DND-41 (cell line): ENCODE results near the gene C1orf167.

ENCODE experiments used
- ATAC-seq: fragments of 200-7000 bp; cut with Tn5 transposase; 3 replicates; pipeline ENCODE4 v1.9.1; 2021; ENCODE audit warnings: low read depth; ENCODE audit not compliant: insufficient read depth
- DNase-seq: peaks from one replicate; pipeline ENCODE4 v3.0.0-alpha.2; 2020
- H2AFZ ChIP-seq: 2 replicates; pipeline ENCODE4 v1.6.0; 2012; ENCODE audit warnings: low read depth, low read length
- H3K27ac ChIP-seq: 2 replicates; pipeline ENCODE4 v1.5.1; 2012; ENCODE audit warnings: low read length, inconsistent platforms
- H3K27me3 ChIP-seq: fragments of 200-600 bp; sonication (generic); 2 replicates; pipeline ENCODE4 v1.6.0; 2012; ENCODE audit warnings: low read length, mild to moderate bottlenecking, inconsistent platforms; ENCODE audit not compliant: insufficient read depth, poor library complexity
- H3K36me3 ChIP-seq: 2 replicates; pipeline ENCODE4 v1.5.1; 2012; ENCODE audit warnings: low read length, inconsistent platforms; ENCODE audit not compliant: insufficient read depth
- H3K4me1 ChIP-seq: 2 replicates; pipeline ENCODE4 v1.5.1; 2012; ENCODE audit warnings: mild to moderate bottlenecking, low read length; ENCODE audit not compliant: insufficient read depth
- H3K4me2 ChIP-seq: 2 replicates; pipeline ENCODE4 v1.6.0; 2012; ENCODE audit warnings: mild to moderate bottlenecking, moderate library complexity, low read length, inconsistent platforms; ENCODE audit not compliant: insufficient read depth
- H3K4me3 ChIP-seq, 2 experiments: fragments of 200-600 bp in 1 of 2; shearing (Covaris generic) in 1 of 2; 2 replicates each; pipeline ENCODE4 v1.5.1; 2012 to 2016; ENCODE audit warnings: inconsistent platforms in 2 of 2, low read length in 2 of 2, mild to moderate bottlenecking in 2 of 2, low read depth in 1 of 2, moderate library complexity in 1 of 2
- H3K79me2 ChIP-seq: 2 replicates; pipeline ENCODE4 v1.6.0; 2012; ENCODE audit warnings: low read length, inconsistent platforms; ENCODE audit not compliant: insufficient read depth
- H3K9ac ChIP-seq: 2 replicates; pipeline ENCODE4 v1.6.0; 2012; ENCODE audit warnings: low read depth, mild to moderate bottlenecking, inconsistent platforms, low read length, moderate library complexity
- H3K9me3 ChIP-seq: 2 replicates; pipeline ENCODE4 v1.5.1; 2012; ENCODE audit warnings: low read length, moderate library complexity, mild to moderate bottlenecking, inconsistent platforms; ENCODE audit not compliant: insufficient read depth, severe bottlenecking
- H4K20me1 ChIP-seq: 2 replicates; pipeline ENCODE4 v1.6.0; 2012; ENCODE audit warnings: low read length; ENCODE audit not compliant: insufficient read depth
- EZH2 ChIP-seq: IDR thresholded peaks from 3 replicates; pipeline ENCODE4 v1.6.1; 2012; ENCODE audit warnings: borderline replicate concordance, low read depth, mild to moderate bottlenecking, moderate library complexity, low read length, inconsistent platforms; ENCODE audit not compliant: severe bottlenecking
- TF ChIP-seq, protein P1 (sequence below): IDR thresholded peaks from 2 replicates; pipeline ENCODE4 v1.5.1; 2012; ENCODE audit warnings: borderline replicate concordance, low read length, moderate library complexity, mild to moderate bottlenecking; ENCODE audit not compliant: poor library complexity, severe bottlenecking; ENCODE audit errors: extremely low read depth

The C1orf167 gene

DNA sequence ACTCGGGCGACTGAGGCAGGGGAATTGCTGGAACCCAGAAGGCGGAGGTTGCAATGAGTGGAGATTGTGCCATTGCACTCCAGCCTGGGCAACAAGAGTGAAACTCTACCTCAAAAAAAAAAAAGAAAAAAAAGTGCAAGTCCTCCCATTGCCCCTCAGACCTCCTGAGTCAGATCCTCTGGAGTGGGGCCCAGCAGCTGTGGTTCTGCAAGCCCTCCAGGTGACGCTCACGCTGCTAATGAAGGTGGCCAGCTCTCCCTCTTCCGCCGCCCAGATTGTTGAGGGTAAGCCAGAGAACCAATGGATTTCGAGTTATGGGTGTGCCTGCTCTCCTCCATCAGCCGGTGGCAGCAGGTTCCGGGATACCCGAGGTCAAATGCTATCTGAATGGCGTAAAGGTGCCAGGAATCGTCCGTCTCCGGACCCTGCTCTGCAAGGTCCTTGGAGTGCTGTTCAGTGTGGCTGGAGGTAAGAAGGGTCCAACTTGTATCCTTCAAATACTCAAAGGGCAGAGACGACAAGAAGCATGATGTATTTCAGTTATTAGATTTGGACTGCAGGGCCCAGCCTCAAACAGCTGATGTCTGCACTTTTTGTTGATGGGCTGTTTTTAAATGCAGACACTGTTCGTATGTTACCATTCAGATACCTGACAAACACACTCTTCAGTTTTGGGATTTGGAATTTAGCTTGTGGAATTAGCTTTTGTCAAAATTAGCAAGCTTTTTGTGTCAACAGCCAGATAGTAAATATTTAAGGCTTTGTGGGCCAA is 61.6 kb downstream of the C1orf167 start:
- no peaks in the 10 kb centered on the region for H3K9me3 ChIP-seq
- H3K4me1 ChIP-seq, result no peaks in the 10 kb centered on the region
- H3K36me3 ChIP-seq, result peaks cover 93% of the 10 kb centered on the region
- no peak overlapping the region for H3K4me3 ChIP-seq
- no peaks in the 10 kb centered on the region for H3K79me2 ChIP-seq
- ATAC-seq (no peak), DNase-seq (no peak)
- no peaks in the 10 kb centered on the region for H4K20me1 ChIP-seq
- H3K27ac ChIP-seq, result no peak overlapping the region
- H2AFZ ChIP-seq, result no peak overlapping the region
- H3K4me2 ChIP-seq, result no peak overlapping the region
- H3K9ac ChIP-seq, result no peak overlapping the region
- TF ChIP-seq EZH2, result no peak
- TF ChIP-seq, protein P1, sequence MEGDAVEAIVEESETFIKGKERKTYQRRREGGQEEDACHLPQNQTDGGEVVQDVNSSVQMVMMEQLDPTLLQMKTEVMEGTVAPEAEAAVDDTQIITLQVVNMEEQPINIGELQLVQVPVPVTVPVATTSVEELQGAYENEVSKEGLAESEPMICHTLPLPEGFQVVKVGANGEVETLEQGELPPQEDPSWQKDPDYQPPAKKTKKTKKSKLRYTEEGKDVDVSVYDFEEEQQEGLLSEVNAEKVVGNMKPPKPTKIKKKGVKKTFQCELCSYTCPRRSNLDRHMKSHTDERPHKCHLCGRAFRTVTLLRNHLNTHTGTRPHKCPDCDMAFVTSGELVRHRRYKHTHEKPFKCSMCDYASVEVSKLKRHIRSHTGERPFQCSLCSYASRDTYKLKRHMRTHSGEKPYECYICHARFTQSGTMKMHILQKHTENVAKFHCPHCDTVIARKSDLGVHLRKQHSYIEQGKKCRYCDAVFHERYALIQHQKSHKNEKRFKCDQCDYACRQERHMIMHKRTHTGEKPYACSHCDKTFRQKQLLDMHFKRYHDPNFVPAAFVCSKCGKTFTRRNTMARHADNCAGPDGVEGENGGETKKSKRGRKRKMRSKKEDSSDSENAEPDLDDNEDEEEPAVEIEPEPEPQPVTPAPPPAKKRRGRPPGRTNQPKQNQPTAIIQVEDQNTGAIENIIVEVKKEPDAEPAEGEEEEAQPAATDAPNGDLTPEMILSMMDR, result no peak
- H3K27me3 ChIP-seq, result no peaks in the 10 kb centered on the region

DNA sequence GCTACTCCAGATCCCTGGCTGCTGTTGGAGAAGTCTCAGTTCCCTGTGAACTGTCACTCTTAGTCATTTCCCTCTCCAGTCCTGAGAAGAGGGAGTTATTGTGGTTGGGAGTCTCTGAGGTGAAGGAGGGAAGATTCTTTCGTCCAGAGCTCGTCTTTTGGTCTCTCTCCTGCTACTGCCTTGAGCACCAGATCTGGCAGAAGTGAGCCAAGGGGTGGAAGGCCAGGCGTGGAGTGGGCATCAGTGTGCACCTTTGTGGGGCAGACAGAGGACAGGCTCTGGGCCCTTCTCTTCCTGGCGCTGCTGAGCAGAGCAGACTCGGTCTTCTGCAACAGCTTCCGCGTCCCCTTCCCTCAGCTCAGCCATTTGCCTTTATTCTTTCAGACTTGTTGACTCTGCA is 63.1 kb downstream of the C1orf167 start:
- ATAC-seq (no peak), DNase-seq (no peak)
- no peak overlapping the region for H3K4me2 ChIP-seq
- no peak overlapping the region for H3K27ac ChIP-seq
- no peak overlapping the region for H2AFZ ChIP-seq
- H4K20me1 ChIP-seq, result no peaks in the 10 kb centered on the region
- H3K27me3 ChIP-seq, result no peaks in the 10 kb centered on the region
- H3K79me2 ChIP-seq, result no peaks in the 10 kb centered on the region
- peaks cover 94% of the 10 kb centered on the region for H3K36me3 ChIP-seq
- H3K4me3 ChIP-seq, result no peak overlapping the region
- H3K9ac ChIP-seq, result no peak overlapping the region
- TF ChIP-seq EZH2, result no peak
- TF ChIP-seq, protein P1, result no peak
- H3K9me3 ChIP-seq, result no peaks in the 10 kb centered on the region
- H3K4me1 ChIP-seq, result no peaks in the 10 kb centered on the region

DNA sequence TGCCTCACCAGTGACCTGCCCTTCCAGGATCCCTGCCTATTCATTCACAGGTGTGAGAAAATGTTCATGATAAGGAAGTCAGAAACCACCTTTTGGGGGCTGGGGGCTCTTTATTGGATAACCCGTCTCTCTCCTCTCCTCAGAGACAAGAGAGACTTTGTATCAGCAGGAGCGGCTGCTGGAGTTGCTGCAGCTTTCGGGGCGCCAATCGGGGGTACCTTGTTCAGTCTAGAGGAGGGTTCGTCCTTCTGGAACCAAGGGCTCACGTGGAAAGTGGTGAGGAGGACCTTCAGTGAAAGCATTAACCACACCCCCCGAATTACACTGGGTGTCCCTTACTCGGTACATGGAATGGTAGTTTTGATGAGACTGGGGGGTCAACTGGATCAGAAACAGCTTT is 65.0 kb downstream of the C1orf167 start:
- Histone ChIP-seq H3K9ac (no peak overlapping the region), H3K4me1 (no peaks in the 10 kb centered on the region), H3K4me3 (no peak overlapping the region), H2AFZ (no peak overlapping the region), H3K27me3 (no peaks in the 10 kb centered on the region), H3K9me3 (no peaks in the 10 kb centered on the region), H3K4me2 (no peak overlapping the region), H3K36me3 (peaks cover 94% of the 10 kb centered on the region), H3K27ac (no peak overlapping the region), H4K20me1 (no peaks in the 10 kb centered on the region), H3K79me2 (no peaks in the 10 kb centered on the region)
- ATAC-seq, result no peak
- TF ChIP-seq, protein P1, result no peak
- TF ChIP-seq EZH2, result no peak
- DNase-seq, result no peak
